CD14-positive monocyte (primary cell): ENCODE data around the gene KMT2C. TPM values are rescaled to one million over a fixed set of nuclear protein-coding genes. Genes with fewer than 3 reads are reported as not detected.
A peak's percentile ranks its signal among the peaks of the same experiment; 100 is the strongest.

Experiments used
- DNase-seq, 3 donors: peaks; one replicate each; pipeline ENCODE4 v3.0.0-alpha.2; 2011 to 2022
- H2AFZ ChIP-seq: 2 replicates; pipeline ENCODE4 v1.6.0; 2012; ENCODE audit warnings: mild to moderate bottlenecking, low read depth, low read length, inconsistent platforms; ENCODE audit not compliant: insufficient read depth, poor library complexity, severe bottlenecking
- H3K27ac ChIP-seq, 2 donors: 1 replicate in 1 of 2; 2 replicates in 1 of 2; pipeline ENCODE4 v1.5.1; 2012 to 2013; ENCODE audit warnings: low read length in 2 of 2, control low read depth in 1 of 2, inconsistent platforms in 1 of 2, low read depth in 1 of 2, mild to moderate bottlenecking in 1 of 2
- H3K27me3 ChIP-seq, 2 donors: one replicate each; pipeline versions ENCODE4 v1.6.0 to v1.6.1; 2011 to 2013; ENCODE audit warnings: low read length in 2 of 2; ENCODE audit not compliant: control insufficient read depth in 2 of 2, insufficient read depth in 2 of 2
- H3K36me3 ChIP-seq, 2 donors: replicated peaks in 1 of 2; 1 replicate in 1 of 2; 2 replicates in 1 of 2; pipeline versions ENCODE4 v1.5.1 to v1.6.1; 2012 to 2013; ENCODE audit warnings: low read length in 2 of 2, control low read depth in 1 of 2, inconsistent platforms in 1 of 2, mild to moderate bottlenecking in 1 of 2; ENCODE audit not compliant: insufficient read depth in 2 of 2, control insufficient read depth in 1 of 2
- H3K4me1 ChIP-seq, 2 donors: 1 replicate in 1 of 2; 2 replicates in 1 of 2; pipeline versions ENCODE4 v1.5.1 to v1.6.1; 2012 to 2013; ENCODE audit warnings: low read length in 2 of 2, control low read depth in 1 of 2, inconsistent platforms in 1 of 2, mild to moderate bottlenecking in 1 of 2, moderate library complexity in 1 of 2; ENCODE audit not compliant: insufficient read depth in 2 of 2, control insufficient read depth in 1 of 2
- H3K4me2 ChIP-seq: replicated peaks from 2 replicates; pipeline ENCODE3; 2012; ENCODE audit warnings: low read length, moderate library complexity, mild to moderate bottlenecking; ENCODE audit not compliant: poor library complexity, severe bottlenecking; ENCODE audit errors: extremely low read depth
- H3K4me3 ChIP-seq, 3 experiments: fragments of 200-600 bp in 1 of 3; sonication (generic) in 1 of 3; replicated peaks in 1 of 3; 1 replicate in 2 of 3; 2 replicates in 1 of 3; pipeline ENCODE4 v1.5.1; 2011 to 2013; ENCODE audit warnings: low read length in 3 of 3, mild to moderate bottlenecking in 3 of 3, control low read depth in 2 of 3, low read depth in 2 of 3, inconsistent platforms in 1 of 3, moderate library complexity in 1 of 3
- H3K79me2 ChIP-seq: 2 replicates; pipeline ENCODE4 v1.6.0; 2012; ENCODE audit warnings: mild to moderate bottlenecking, control low read depth, inconsistent platforms, low read length, moderate library complexity; ENCODE audit not compliant: insufficient read depth
- H3K9ac ChIP-seq: 2 replicates; pipeline ENCODE4 v1.6.0; 2017; ENCODE audit warnings: low read length, mild to moderate bottlenecking; ENCODE audit not compliant: insufficient read depth, poor library complexity, severe bottlenecking
- H3K9me3 ChIP-seq, 2 donors: replicated peaks in 1 of 2; 1 replicate in 1 of 2; 2 replicates in 1 of 2; pipeline versions ENCODE4 v1.5.1 to v1.6.1; 2012 to 2013; ENCODE audit warnings: low read length in 2 of 2, control low read depth in 1 of 2; ENCODE audit not compliant: control insufficient read depth in 1 of 2, insufficient read depth in 1 of 2
- H4K20me1 ChIP-seq: 2 replicates; pipeline ENCODE4 v1.6.0; 2012; ENCODE audit warnings: mild to moderate bottlenecking, low read length, control low read depth, moderate library complexity; ENCODE audit not compliant: insufficient read depth
- H3K27ac Mint-ChIP-seq, 7 donors: one replicate each; pipeline ENCODE4 v1.8.0; 2020; ENCODE audit warnings: mild to moderate bottlenecking in 7 of 7, mixed read lengths in 7 of 7, moderate library complexity in 6 of 7, inconsistent platforms in 2 of 7
- H3K27me3 Mint-ChIP-seq, 3 donors: one replicate each; pipeline ENCODE4 v1.8.0; 2021 to 2022; ENCODE audit warnings: low read depth in 3 of 3, mild to moderate bottlenecking in 3 of 3, mixed read lengths in 3 of 3, moderate library complexity in 3 of 3, inconsistent platforms in 1 of 3
- H3K36me3 Mint-ChIP-seq, 2 donors: one replicate each; pipeline ENCODE4 v1.8.0; 2020; ENCODE audit warnings: mixed read lengths in 2 of 2, inconsistent platforms in 1 of 2, mild to moderate bottlenecking in 1 of 2
- H3K4me1 Mint-ChIP-seq: one replicate; pipeline ENCODE4 v1.8.0; 2020; ENCODE audit warnings: mild to moderate bottlenecking, mixed read lengths
- H3K4me3 Mint-ChIP-seq, 2 donors: one replicate each; pipeline ENCODE4 v1.8.0; 2020; ENCODE audit warnings: mild to moderate bottlenecking in 2 of 2, mixed read lengths in 2 of 2, moderate library complexity in 1 of 2
- H3K9me3 Mint-ChIP-seq, 7 donors: one replicate each; pipeline ENCODE4 v1.8.0; 2020 to 2022; ENCODE audit warnings: mixed read lengths in 7 of 7, mild to moderate bottlenecking in 6 of 7, moderate library complexity in 6 of 7, inconsistent platforms in 2 of 7
- WGBS: methylation state at CpG from one replicate; pipeline ENCODE4 v1.1.5; 2013; ENCODE audit warnings: missing lambda C conversion rate; ENCODE audit not compliant: insufficient coverage; 5-methylcytosine and 5-hydroxymethylcytosine counted together
- intact Hi-C, 2 donors: fragments of 100-400 bp; cut with micrococcal nuclease; formaldehyde crosslinking; loops; one replicate each; pipeline versions ENCODE4 v1.15.0 to v1.15.1; 2023
- polyA plus RNA-seq, 3 donors: library from polyadenylated mRNA; depleted of rRNA in 1 of 3; unstranded in 2 of 3; stranded (reverse) in 1 of 3; fragments of 300-500 nt in 2 of 3; fragments of >200 nt in 1 of 3; fragmentation: Illumina TruSeq in 2 of 3; gene quantifications; 1 replicate in 2 of 3; 2 replicates in 1 of 3; pipeline ENCODE4 v1.2.3, GENCODE V29; 2012 to 2021
- TF ChIP-seq, protein P1 (sequence below): fragments of 200-600 bp; IDR thresholded peaks from one replicate; pipeline ENCODE4 v1.8.0; 2022; ENCODE audit warnings: antibody characterized with exemption, mild to moderate bottlenecking

Gene KMT2C
- polyA plus RNA-seq, 3 donors: 4.5 to 26.1 (median 7.3) TPM

- Histone ChIP-seq H3K4me1 (peaks cover 17 to 31% of the 10 kb centered on the region in 2 donors), H3K9me3 (no peaks in the 10 kb centered on the region), H3K27ac (peak overlapping the region in 1 of 2 donors; percentile 15), H2AFZ (no peak overlapping the region), H3K4me2 (no peak overlapping the region), H3K79me2 (peaks cover 100% of the 10 kb centered on the region), H3K36me3 (peaks cover 8 to 40% of the 10 kb centered on the region in 2 donors), H3K4me3 (no peak overlapping the region), H4K20me1 (peaks cover 100% of the 10 kb centered on the region), H3K9ac (no peak overlapping the region), H3K27me3 (no peaks in the 10 kb centered on the region)
- Mint-ChIP-seq H3K27ac (peak overlapping the region in 4 of 7 donors; percentile 33 to 87 (median 74)), H3K36me3 (peaks cover 19 to 40% of the 10 kb centered on the region in 2 donors), H3K4me3 (no peak overlapping the region), H3K27me3 (peaks cover 0 to 2% (median 0%) of the 10 kb centered on the region in 3 donors), H3K4me1 (peaks cover 30% of the 10 kb centered on the region), H3K9me3 (peaks cover 0 to 11% (median 4%) of the 10 kb centered on the region in 7 donors)
- intact Hi-C loops: no loop called here
- DNase-seq: peak in 1 of 3 donors; percentile 59
- TF ChIP-seq, protein P1, sequence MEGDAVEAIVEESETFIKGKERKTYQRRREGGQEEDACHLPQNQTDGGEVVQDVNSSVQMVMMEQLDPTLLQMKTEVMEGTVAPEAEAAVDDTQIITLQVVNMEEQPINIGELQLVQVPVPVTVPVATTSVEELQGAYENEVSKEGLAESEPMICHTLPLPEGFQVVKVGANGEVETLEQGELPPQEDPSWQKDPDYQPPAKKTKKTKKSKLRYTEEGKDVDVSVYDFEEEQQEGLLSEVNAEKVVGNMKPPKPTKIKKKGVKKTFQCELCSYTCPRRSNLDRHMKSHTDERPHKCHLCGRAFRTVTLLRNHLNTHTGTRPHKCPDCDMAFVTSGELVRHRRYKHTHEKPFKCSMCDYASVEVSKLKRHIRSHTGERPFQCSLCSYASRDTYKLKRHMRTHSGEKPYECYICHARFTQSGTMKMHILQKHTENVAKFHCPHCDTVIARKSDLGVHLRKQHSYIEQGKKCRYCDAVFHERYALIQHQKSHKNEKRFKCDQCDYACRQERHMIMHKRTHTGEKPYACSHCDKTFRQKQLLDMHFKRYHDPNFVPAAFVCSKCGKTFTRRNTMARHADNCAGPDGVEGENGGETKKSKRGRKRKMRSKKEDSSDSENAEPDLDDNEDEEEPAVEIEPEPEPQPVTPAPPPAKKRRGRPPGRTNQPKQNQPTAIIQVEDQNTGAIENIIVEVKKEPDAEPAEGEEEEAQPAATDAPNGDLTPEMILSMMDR: no peak
- no CpG with 5 or more reads among the region's 2 CpGs for WGBS
These were observed 91.5 kb downstream of the KMT2C start for GRCh38 chr7:152344253-152344652.

DNA sequence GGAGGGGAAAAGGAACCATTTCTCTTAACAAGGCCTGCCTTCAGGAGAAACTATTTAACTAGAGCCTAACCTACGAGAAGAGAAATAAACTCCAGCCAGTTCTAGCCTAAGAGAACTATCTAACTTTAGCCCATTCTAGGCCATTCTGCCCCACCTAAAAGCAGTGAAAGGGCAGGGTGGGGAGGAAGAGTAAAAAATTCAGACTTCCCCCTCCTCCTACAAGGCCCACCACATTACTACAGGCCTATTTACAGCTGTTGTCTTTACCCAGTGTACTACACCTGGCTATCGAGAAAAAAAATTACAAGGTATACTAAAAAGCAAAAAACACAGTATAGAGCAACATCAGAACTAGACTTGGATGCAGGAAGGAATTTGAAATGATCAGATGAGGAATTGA lies 93.0 kb downstream of the KMT2C start:
- no peak overlapping the region for H3K4me3 ChIP-seq
- H3K36me3 Mint-ChIP-seq: peaks cover 9 to 25% of the 10 kb centered on the region in 2 donors
- H3K4me3 Mint-ChIP-seq: no peak overlapping the region
- H3K27me3 Mint-ChIP-seq: peaks cover 0 to 2% (median 0%) of the 10 kb centered on the region in 3 donors
- intact Hi-C loops: no loop called here
- peaks cover 5 to 26% of the 10 kb centered on the region in 2 donors for H3K36me3 ChIP-seq
- TF ChIP-seq, protein P1: no peak
- H3K27ac Mint-ChIP-seq: peak overlapping the region in 6 of 7 donors; percentile 19 to 59 (median 42)
- H3K9me3 Mint-ChIP-seq: peaks cover 0 to 7% (median 0%) of the 10 kb centered on the region in 7 donors
- WGBS: no CpG with 5 or more reads among the region's 2 CpGs
- no peaks in the 10 kb centered on the region for H3K27me3 ChIP-seq
- H2AFZ ChIP-seq: no peak overlapping the region
- H3K9ac ChIP-seq: no peak overlapping the region
- peak overlapping the region in 1 of 2 donors; percentile 56 for H3K27ac ChIP-seq
- peaks cover 30% of the 10 kb centered on the region for H3K4me1 Mint-ChIP-seq
- peaks cover 100% of the 10 kb centered on the region for H3K79me2 ChIP-seq
- peaks cover 100% of the 10 kb centered on the region for H4K20me1 ChIP-seq
- no peak overlapping the region for H3K4me2 ChIP-seq
- H3K9me3 ChIP-seq: no peaks in the 10 kb centered on the region
- H3K4me1 ChIP-seq: peaks cover 17 to 31% of the 10 kb centered on the region in 2 donors
- DNase-seq: no peak
